Measurements from ENCODE around the gene COPG2. TPM values are rescaled to one million over a fixed set of nuclear protein-coding genes. Genes with fewer than 3 reads are reported as not detected.
"Not testable (repeated sequence)": the region's sequence is repeated elsewhere in the genome, so short reads cannot be mapped to it uniquely, and the experiment has no call there.

The COPG2 gene
- total RNA-seq, 1 experiment from 2014 or later = 25.5 TPM

GRCh38 chr7:130611218-130611617, 57.3 kb downstream of the COPG2 start:
- no peaks in the 10 kb centered on the region for H3K27me3 ChIP-seq (ENCODE audit: insufficient read depth, low read depth)
- H3K9me2 ChIP-seq (ENCODE audit: insufficient read depth) = no peaks in the 10 kb centered on the region
- no peaks in the 10 kb centered on the region for H3K9me3 ChIP-seq (ENCODE audit: insufficient read depth, low read depth)
- intact Hi-C loops (cut with micrococcal nuclease; ENCODE audit: unreplicated experiment) = no loop called here
- peaks cover 7% of the 10 kb centered on the region; the same call in 1 of the 2 replicates for H3K36me3 ChIP-seq (ENCODE audit: low read depth)
- ChIA-PET CTCF (no interaction called here), POLR2A (ENCODE audit: unreplicated experiment) (interaction anchor here (0.6 kb wide), 1 partner anchor 31 kb away, joined by 3 read pairs; no protein-coding TSS in a partner anchor)
- no peaks in the 10 kb centered on the region for H3K79me2 ChIP-seq (ENCODE audit: low read depth)
- no peak for TF ChIP-seq EZH2 (IDR thresholded peaks at IDR 0.05; ENCODE audit: low read depth)
- TF ChIP-seq, protein P1, sequence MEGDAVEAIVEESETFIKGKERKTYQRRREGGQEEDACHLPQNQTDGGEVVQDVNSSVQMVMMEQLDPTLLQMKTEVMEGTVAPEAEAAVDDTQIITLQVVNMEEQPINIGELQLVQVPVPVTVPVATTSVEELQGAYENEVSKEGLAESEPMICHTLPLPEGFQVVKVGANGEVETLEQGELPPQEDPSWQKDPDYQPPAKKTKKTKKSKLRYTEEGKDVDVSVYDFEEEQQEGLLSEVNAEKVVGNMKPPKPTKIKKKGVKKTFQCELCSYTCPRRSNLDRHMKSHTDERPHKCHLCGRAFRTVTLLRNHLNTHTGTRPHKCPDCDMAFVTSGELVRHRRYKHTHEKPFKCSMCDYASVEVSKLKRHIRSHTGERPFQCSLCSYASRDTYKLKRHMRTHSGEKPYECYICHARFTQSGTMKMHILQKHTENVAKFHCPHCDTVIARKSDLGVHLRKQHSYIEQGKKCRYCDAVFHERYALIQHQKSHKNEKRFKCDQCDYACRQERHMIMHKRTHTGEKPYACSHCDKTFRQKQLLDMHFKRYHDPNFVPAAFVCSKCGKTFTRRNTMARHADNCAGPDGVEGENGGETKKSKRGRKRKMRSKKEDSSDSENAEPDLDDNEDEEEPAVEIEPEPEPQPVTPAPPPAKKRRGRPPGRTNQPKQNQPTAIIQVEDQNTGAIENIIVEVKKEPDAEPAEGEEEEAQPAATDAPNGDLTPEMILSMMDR (conservative IDR thresholded peaks at IDR 0.05) = no peak
- no peaks in the 10 kb centered on the region for H4K20me1 ChIP-seq (ENCODE audit: insufficient read depth)
- no peak overlapping the region for H3K27ac ChIP-seq
- no peaks in the 10 kb centered on the region for H3F3A ChIP-seq (ENCODE audit: insufficient read depth, low read depth)
- DNase-seq = no peak
- no peak overlapping the region for H3K4me3 ChIP-seq
- no TSS peak for BruUV-seq (replicated peaks)
- no peaks in the 10 kb centered on the region for H3K4me1 ChIP-seq (replicated peaks; ENCODE audit: insufficient read depth)
- H2AFZ ChIP-seq = no peak overlapping the region
- no peak overlapping the region for H3K4me2 ChIP-seq

DNA sequence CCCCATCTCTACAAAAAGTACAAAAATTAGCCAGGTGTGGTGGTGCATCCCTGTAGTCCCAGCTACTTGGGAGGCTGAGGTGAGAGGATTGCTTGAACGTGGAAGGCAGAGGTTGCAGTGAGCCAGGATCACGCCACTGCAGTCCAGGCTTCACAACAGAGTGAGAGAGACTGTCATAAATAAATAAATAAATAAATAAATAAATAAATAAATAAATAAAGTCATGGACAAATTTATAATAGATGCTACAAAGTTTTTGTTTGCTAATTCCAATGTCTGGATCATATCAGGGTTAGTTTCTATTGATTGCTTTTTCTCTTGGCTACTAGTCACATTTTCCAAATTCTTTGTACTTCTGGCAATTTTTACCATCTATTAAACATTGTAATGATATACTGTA, 61.5 kb downstream of the COPG2 start:
- H3F3A ChIP-seq (ENCODE audit: insufficient read depth, low read depth); H3K9me2 ChIP-seq (ENCODE audit: insufficient read depth); H3K27me3 ChIP-seq (ENCODE audit: insufficient read depth, low read depth); POLR2A ChIA-PET (ENCODE audit: unreplicated experiment); H3K4me2 ChIP-seq; H3K9me3 ChIP-seq (ENCODE audit: insufficient read depth, low read depth); CTCF ChIA-PET; intact Hi-C loops (cut with micrococcal nuclease; ENCODE audit: unreplicated experiment); H3K36me3 ChIP-seq (ENCODE audit: low read depth); H3K4me1 ChIP-seq (replicated peaks; ENCODE audit: insufficient read depth); H4K20me1 ChIP-seq (ENCODE audit: insufficient read depth); H3K4me3 ChIP-seq; H3K27ac ChIP-seq; H2AFZ ChIP-seq; H3K79me2 ChIP-seq (ENCODE audit: low read depth); DNase-seq; BruUV-seq (replicated peaks): not testable (repeated sequence)

- no TSS peak for BruUV-seq (replicated peaks)
- Histone ChIP-seq H4K20me1 (ENCODE audit: insufficient read depth) (no peaks in the 10 kb centered on the region; the same call in 1 of the 2 replicates), H3K27me3 (ENCODE audit: insufficient read depth, low read depth) (no peaks in the 10 kb centered on the region), H3K79me2 (ENCODE audit: low read depth) (no peaks in the 10 kb centered on the region), H3K9me2 (ENCODE audit: insufficient read depth) (no peaks in the 10 kb centered on the region), H3K4me2 (no peak overlapping the region), H3K9me3 (ENCODE audit: insufficient read depth, low read depth) (no peaks in the 10 kb centered on the region), H3K27ac (no peak overlapping the region), H3K36me3 (ENCODE audit: low read depth) (no peaks in the 10 kb centered on the region), H2AFZ (no peak overlapping the region), H3K4me3 (no peak overlapping the region), H3K4me1 (replicated peaks; ENCODE audit: insufficient read depth) (no peaks in the 10 kb centered on the region), H3F3A (ENCODE audit: insufficient read depth, low read depth) (no peaks in the 10 kb centered on the region)
- TF ChIP-seq, protein P1 (conservative IDR thresholded peaks at IDR 0.05) = no peak
- DNase-seq = no peak
- ChIA-PET POLR2A (ENCODE audit: unreplicated experiment) (no interaction called here), CTCF (no interaction called here)
- intact Hi-C loops (cut with micrococcal nuclease; ENCODE audit: unreplicated experiment) = no loop called here
These were observed 62.4 kb downstream of the COPG2 start for GRCh38 chr7:130606161-130606560.

DNA sequence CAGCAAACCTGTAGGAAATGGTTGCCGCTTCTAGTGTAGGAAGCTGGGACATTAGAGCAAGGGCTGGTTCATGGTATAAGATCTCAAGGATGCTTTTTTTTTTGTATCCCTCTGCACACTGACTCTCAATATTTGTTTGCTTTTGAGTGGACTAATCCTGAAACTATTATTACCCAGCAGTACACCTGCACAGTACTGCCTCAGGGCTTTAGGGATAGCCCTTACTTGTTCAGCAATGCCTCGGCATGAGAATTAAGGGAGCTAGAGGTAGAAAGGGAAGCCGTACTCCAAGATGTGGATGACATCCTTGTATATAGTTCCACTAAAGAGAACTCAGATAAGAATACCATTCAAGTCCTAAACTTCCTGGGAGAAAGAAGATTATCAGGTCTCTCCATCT, 70.5 kb downstream of the COPG2 start:
- H3F3A ChIP-seq (ENCODE audit: insufficient read depth, low read depth) = no peaks in the 10 kb centered on the region
- no peaks in the 10 kb centered on the region for H3K9me2 ChIP-seq (ENCODE audit: insufficient read depth)
- no peak for TF ChIP-seq EZH2 (IDR thresholded peaks at IDR 0.05; ENCODE audit: low read depth)
- TF ChIP-seq, protein P1 (conservative IDR thresholded peaks at IDR 0.05) = no peak
- no peak overlapping the region for H2AFZ ChIP-seq
- H3K9me3 ChIP-seq (ENCODE audit: insufficient read depth, low read depth) = no peaks in the 10 kb centered on the region
- ChIA-PET POLR2A (ENCODE audit: unreplicated experiment) (interaction anchor here (0.9 kb wide), 1 partner anchor 35 kb away, joined by 7 read pairs; no protein-coding TSS in a partner anchor), CTCF (no interaction called here)
- intact Hi-C loops (cut with micrococcal nuclease; ENCODE audit: unreplicated experiment) = no loop called here
- no peaks in the 10 kb centered on the region for H3K27me3 ChIP-seq (ENCODE audit: insufficient read depth, low read depth)
- no peaks in the 10 kb centered on the region for H3K36me3 ChIP-seq (ENCODE audit: low read depth)
- H3K4me2 ChIP-seq = no peak overlapping the region
- DNase-seq = no peak
- no peaks in the 10 kb centered on the region for H4K20me1 ChIP-seq (ENCODE audit: insufficient read depth)
- no peak overlapping the region for H3K27ac ChIP-seq
- H3K79me2 ChIP-seq (ENCODE audit: low read depth) = no peaks in the 10 kb centered on the region
- no peak overlapping the region for H3K4me3 ChIP-seq
- BruUV-seq (replicated peaks) = no TSS peak
- H3K4me1 ChIP-seq (replicated peaks; ENCODE audit: insufficient read depth) = no peaks in the 10 kb centered on the region

Data from PC-9 (cell line).